SU-DHL-6 (cell line): ENCODE measurements around the gene CD300A.

ENCODE experiments used
- H2AFZ ChIP-seq: fragments of 200-600 bp; sonication (generic); 2 replicates; pipeline ENCODE4 v1.6.1; 2014; ENCODE audit warnings: low read depth, mild to moderate bottlenecking, moderate library complexity, mixed read lengths, antibody characterized with exemption, low read length; ENCODE audit not compliant: severe bottlenecking
- H3F3A ChIP-seq: fragments of 200-600 bp; shearing (Covaris generic); 2 replicates; pipeline ENCODE4 v1.6.0; 2016; ENCODE audit warnings: antibody characterized with exemption, mild to moderate bottlenecking; ENCODE audit not compliant: insufficient read depth
- H3K27ac ChIP-seq: fragments of 200-600 bp; sonication (generic); 2 replicates; pipeline ENCODE4 v1.5.1; 2016; ENCODE audit warnings: low read depth, mild to moderate bottlenecking, low read length, moderate library complexity, mixed read lengths
- H3K27me3 ChIP-seq: fragments of 200-600 bp; sonication (generic), shearing (Covaris generic); 2 replicates; pipeline ENCODE4 v1.6.0; 2014; ENCODE audit warnings: mild to moderate bottlenecking, low read length
- H3K36me3 ChIP-seq: fragments of 200-600 bp; sonication (generic); 2 replicates; pipeline ENCODE4 v1.6.1; 2014; ENCODE audit warnings: mild to moderate bottlenecking, low read length, mixed read lengths
- H3K4me2 ChIP-seq: fragments of 300-600, 200-600 bp; shearing (Covaris generic), sonication (generic); 2 replicates; pipeline ENCODE4 v1.6.0; 2014; ENCODE audit warnings: low read length, low read depth, mild to moderate bottlenecking; ENCODE audit not compliant: poor library complexity, severe bottlenecking
- H3K4me3 ChIP-seq: fragments of 200-600 bp; sonication (generic); 2 replicates; pipeline ENCODE4 v1.5.1; 2014; ENCODE audit warnings: antibody characterized with exemption, low read length, mild to moderate bottlenecking, mixed read lengths; ENCODE audit not compliant: insufficient read depth, poor library complexity, severe bottlenecking
- H3K79me2 ChIP-seq: fragments of 200-600 bp; sonication (generic); 2 replicates; pipeline ENCODE4 v1.6.1; 2014; ENCODE audit warnings: mild to moderate bottlenecking, low read length, moderate library complexity; ENCODE audit not compliant: insufficient read depth
- H3K9ac ChIP-seq: fragments of 200-600 bp; sonication (generic); 2 replicates; pipeline ENCODE4 v1.7.0; 2014; ENCODE audit warnings: mild to moderate bottlenecking, low read length
- H3K9me2 ChIP-seq: fragments of 200-600 bp; sonication (generic); replicated peaks from 2 replicates; pipeline ENCODE4 v1.6.1; 2014; ENCODE audit warnings: low read length; ENCODE audit not compliant: insufficient read depth
- H3K9me3 ChIP-seq: fragments of 200-600 bp; sonication (generic); 2 replicates; pipeline ENCODE4 v1.6.1; 2014; ENCODE audit warnings: low read length, mixed read lengths; ENCODE audit not compliant: insufficient read depth
- H4K20me1 ChIP-seq: fragments of 200-600 bp; sonication (generic); 2 replicates; pipeline ENCODE4 v1.6.1; 2014; ENCODE audit warnings: low read depth, mild to moderate bottlenecking, antibody characterized with exemption, low read length, moderate library complexity, mixed read lengths
- EZH2phosphoT487 ChIP-seq: fragments of 200-600 bp; sonication (generic), shearing (Covaris generic); conservative IDR thresholded peaks from 2 replicates; pipeline ENCODE4 v1.6.1; 2018; ENCODE audit warnings: mild to moderate bottlenecking, antibody characterized with exemption, low read length, moderate library complexity, mixed read lengths
- TF ChIP-seq, protein P1 (sequence below): fragments of 200-600 bp; sonication (generic); IDR thresholded peaks from one replicate; pipeline ENCODE4 v1.5.1; 2017; ENCODE audit warnings: antibody characterized with exemption, mild to moderate bottlenecking, low read length, moderate library complexity; ENCODE audit not compliant: insufficient read depth, poor library complexity, severe bottlenecking

Gene CD300A

DNA sequence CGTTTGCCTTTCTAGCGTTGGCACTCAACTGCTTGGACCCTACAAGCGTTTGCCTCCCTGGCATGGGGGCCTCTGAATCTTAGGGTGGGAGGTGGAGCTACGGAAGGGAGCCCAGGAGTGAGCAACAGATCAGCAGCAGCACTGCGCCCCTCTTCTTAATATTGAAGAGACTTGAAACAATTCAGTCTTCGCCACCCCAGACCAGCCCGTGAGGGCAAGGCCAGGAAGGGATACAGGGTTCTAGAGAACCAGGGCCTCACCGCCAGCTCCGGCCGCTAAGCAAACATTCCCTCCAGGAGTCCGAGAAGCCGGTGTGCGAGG, 36.1 kb upstream of the CD300A start:
- H3K79me2 ChIP-seq, result no peaks in the 10 kb centered on the region
- H3K27ac ChIP-seq, result no peak overlapping the region
- no peak overlapping the region for H2AFZ ChIP-seq
- no peak overlapping the region for H3K4me3 ChIP-seq
- no peaks in the 10 kb centered on the region for H4K20me1 ChIP-seq
- H3K9me3 ChIP-seq, result no peaks in the 10 kb centered on the region
- H3K9me2 ChIP-seq, result no peaks in the 10 kb centered on the region
- no peaks in the 10 kb centered on the region for H3K27me3 ChIP-seq
- TF ChIP-seq EZH2phosphoT487, result no peak
- TF ChIP-seq, protein P1, sequence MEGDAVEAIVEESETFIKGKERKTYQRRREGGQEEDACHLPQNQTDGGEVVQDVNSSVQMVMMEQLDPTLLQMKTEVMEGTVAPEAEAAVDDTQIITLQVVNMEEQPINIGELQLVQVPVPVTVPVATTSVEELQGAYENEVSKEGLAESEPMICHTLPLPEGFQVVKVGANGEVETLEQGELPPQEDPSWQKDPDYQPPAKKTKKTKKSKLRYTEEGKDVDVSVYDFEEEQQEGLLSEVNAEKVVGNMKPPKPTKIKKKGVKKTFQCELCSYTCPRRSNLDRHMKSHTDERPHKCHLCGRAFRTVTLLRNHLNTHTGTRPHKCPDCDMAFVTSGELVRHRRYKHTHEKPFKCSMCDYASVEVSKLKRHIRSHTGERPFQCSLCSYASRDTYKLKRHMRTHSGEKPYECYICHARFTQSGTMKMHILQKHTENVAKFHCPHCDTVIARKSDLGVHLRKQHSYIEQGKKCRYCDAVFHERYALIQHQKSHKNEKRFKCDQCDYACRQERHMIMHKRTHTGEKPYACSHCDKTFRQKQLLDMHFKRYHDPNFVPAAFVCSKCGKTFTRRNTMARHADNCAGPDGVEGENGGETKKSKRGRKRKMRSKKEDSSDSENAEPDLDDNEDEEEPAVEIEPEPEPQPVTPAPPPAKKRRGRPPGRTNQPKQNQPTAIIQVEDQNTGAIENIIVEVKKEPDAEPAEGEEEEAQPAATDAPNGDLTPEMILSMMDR, result no peak
- H3K36me3 ChIP-seq, result no peaks in the 10 kb centered on the region
- H3K9ac ChIP-seq, result no peak overlapping the region
- H3F3A ChIP-seq, result no peaks in the 10 kb centered on the region
- H3K4me2 ChIP-seq, result no peak overlapping the region

- no peaks in the 10 kb centered on the region for H3K9me2 ChIP-seq
- H3K36me3 ChIP-seq, result no peaks in the 10 kb centered on the region
- H2AFZ ChIP-seq, result no peak overlapping the region
- no peaks in the 10 kb centered on the region for H3K27me3 ChIP-seq
- H4K20me1 ChIP-seq, result no peaks in the 10 kb centered on the region
- H3K27ac ChIP-seq, result no peak overlapping the region
- H3K9ac ChIP-seq, result no peak overlapping the region
- H3K4me2 ChIP-seq, result no peak overlapping the region
- no peak for TF ChIP-seq EZH2phosphoT487
- TF ChIP-seq, protein P1, result no peak
- no peaks in the 10 kb centered on the region for H3K79me2 ChIP-seq
- no peaks in the 10 kb centered on the region for H3K9me3 ChIP-seq
- no peak overlapping the region for H3K4me3 ChIP-seq
- H3F3A ChIP-seq, result no peaks in the 10 kb centered on the region
These were observed 35.5 kb upstream of the CD300A start for GRCh38 chr17:74430706-74431567.

DNA sequence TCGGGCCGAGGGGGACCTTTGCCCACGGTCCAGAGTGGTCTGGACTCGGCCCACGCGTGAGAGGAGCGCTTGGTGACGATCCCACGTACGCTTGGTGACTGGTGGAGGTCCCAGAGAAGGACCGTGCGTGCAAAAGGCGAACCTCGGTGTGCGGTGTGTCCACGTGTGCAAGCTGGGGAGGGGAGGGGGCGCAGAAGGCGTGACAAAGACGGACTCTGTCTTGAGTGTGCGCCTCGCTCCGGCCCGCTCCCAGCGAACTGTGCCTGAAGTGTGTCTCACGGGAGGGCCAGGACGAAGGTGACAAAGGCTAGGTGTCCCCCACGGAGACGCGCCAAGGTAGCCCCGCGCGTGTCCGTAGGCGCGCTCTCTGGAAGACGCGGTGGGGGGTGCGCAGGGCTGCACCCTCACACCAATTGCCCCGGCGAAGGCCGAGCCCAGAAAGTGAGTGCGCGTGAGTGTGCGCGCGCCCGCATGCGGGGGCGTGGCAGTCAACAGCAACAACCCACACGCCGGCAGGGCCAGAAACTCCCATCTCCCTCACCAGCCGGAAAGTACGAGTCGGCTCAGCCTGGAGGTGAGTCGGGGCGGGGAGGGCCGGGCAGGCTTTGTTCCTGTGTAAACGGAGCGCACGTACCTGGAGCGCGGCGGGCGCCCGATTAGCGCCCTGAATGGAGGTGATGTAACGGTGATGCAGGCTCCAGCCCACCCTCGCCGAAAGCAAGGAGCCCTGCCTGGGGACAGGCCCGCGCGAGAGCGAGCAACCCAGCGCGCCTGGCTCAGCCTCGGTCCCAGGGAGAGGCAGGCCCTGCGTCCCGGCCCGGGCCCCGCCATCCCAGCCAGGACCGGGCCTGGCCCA, 34.6 kb upstream of the CD300A start, which contains the start of gene GPRC5C:
Gene GPRC5C, plus strand, starts transcription at position 521 of the 856 bp plus-strand sequence. CDS start 7,689 bp downstream, outside the sequence.
- Histone ChIP-seq H4K20me1 (no peaks in the 10 kb centered on the region), H3K9me2 (no peaks in the 10 kb centered on the region), H3K9ac (no peak within 1 kb of the TSS), H3F3A (no peaks in the 10 kb centered on the region), H3K27me3 (no peaks in the 10 kb centered on the region), H3K79me2 (no peaks in the 10 kb centered on the region), H2AFZ (no peak within 1 kb of the TSS), H3K36me3 (no peaks in the 10 kb centered on the region), H3K4me2 (no peak within 1 kb of the TSS), H3K27ac (no peak within 1 kb of the TSS), H3K9me3 (no peaks in the 10 kb centered on the region), H3K4me3 (no peak within 1 kb of the TSS)
- TF ChIP-seq EZH2phosphoT487, result no peak
- TF ChIP-seq, protein P1, result no peak
